ENCODE results near the gene HIVEP3.
"Not testable (repeated sequence)": the region's sequence is repeated elsewhere in the genome, so short reads cannot be mapped to it uniquely, and the experiment has no call there.

- not testable (repeated sequence) for TF ChIP-seq CTCF, POLR2A (IDR thresholded peaks at IDR 0.05)
These were observed 27.2 kb upstream of the HIVEP3 start for GRCh38 chr1:41945946-41946345.
